Trophoblast cell (in vitro differentiated cells and primary cell): ENCODE data around the gene LAMA3.

Experiments used
- DNase-seq, 2 donors: peaks; one replicate each; pipeline ENCODE4 v3.0.0-alpha.2; 2016
- H2AFZ ChIP-seq: 2 replicates; pipeline ENCODE4 v1.6.1; 2013; ENCODE audit warnings: low read length, moderate library complexity, mild to moderate bottlenecking; ENCODE audit not compliant: insufficient read depth, poor library complexity
- H2AK5ac ChIP-seq: 2 replicates; pipeline ENCODE4 v1.6.1; 2013; ENCODE audit warnings: mild to moderate bottlenecking, low read length
- H2BK120ac ChIP-seq: 2 replicates; pipeline ENCODE4 v1.6.1; 2013; ENCODE audit warnings: low read length, mild to moderate bottlenecking, moderate library complexity; ENCODE audit not compliant: insufficient read depth, poor library complexity
- H2BK12ac ChIP-seq: 2 replicates; pipeline ENCODE4 v1.6.1; 2013; ENCODE audit warnings: mild to moderate bottlenecking, low read length, moderate library complexity
- H2BK5ac ChIP-seq: 2 replicates; pipeline ENCODE4 v1.6.1; 2013; ENCODE audit warnings: low read length, low read depth, moderate library complexity, mild to moderate bottlenecking; ENCODE audit not compliant: poor library complexity
- H3K14ac ChIP-seq: 2 replicates; pipeline ENCODE4 v1.6.1; 2013; ENCODE audit warnings: mild to moderate bottlenecking, low read length
- H3K18ac ChIP-seq: 2 replicates; pipeline ENCODE4 v1.6.1; 2013; ENCODE audit warnings: mild to moderate bottlenecking, low read length
- H3K23ac ChIP-seq: 2 replicates; pipeline ENCODE4 v1.6.1; 2013; ENCODE audit warnings: low read length
- H3K27ac ChIP-seq: 2 replicates; pipeline ENCODE4 v1.5.1; 2013; ENCODE audit warnings: low read depth, mild to moderate bottlenecking, inconsistent platforms, low read length, moderate library complexity
- H3K27me3 ChIP-seq: 2 replicates; pipeline ENCODE4 v1.6.1; 2013; ENCODE audit warnings: inconsistent platforms, mild to moderate bottlenecking, low read length, moderate library complexity; ENCODE audit not compliant: insufficient read depth
- H3K36me3 ChIP-seq, 2 experiments: 1 replicate in 1 of 2; 2 replicates in 1 of 2; pipeline ENCODE4 v1.6.1; 2013; ENCODE audit warnings: low read length in 2 of 2, mild to moderate bottlenecking in 2 of 2, moderate library complexity in 1 of 2; ENCODE audit not compliant: insufficient read depth in 2 of 2, control insufficient read depth in 1 of 2
- H3K4ac ChIP-seq: 2 replicates; pipeline ENCODE4 v1.6.1; 2013; ENCODE audit warnings: low read depth, mild to moderate bottlenecking, low read length, moderate library complexity
- H3K4me1 ChIP-seq, 2 experiments: 1 replicate in 1 of 2; 2 replicates in 1 of 2; pipeline ENCODE4 v1.6.1; 2013; ENCODE audit warnings: low read length in 2 of 2, mild to moderate bottlenecking in 2 of 2, moderate library complexity in 1 of 2; ENCODE audit not compliant: insufficient read depth in 2 of 2, control insufficient read depth in 1 of 2
- H3K4me2 ChIP-seq: 2 replicates; pipeline ENCODE4 v1.6.1; 2013; ENCODE audit warnings: inconsistent platforms, mild to moderate bottlenecking, low read length, moderate library complexity
- H3K4me3 ChIP-seq: 2 replicates; pipeline ENCODE4 v1.5.1; 2013; ENCODE audit warnings: mild to moderate bottlenecking, low read depth, low read length, inconsistent platforms
- H3K79me1 ChIP-seq: one replicate; pipeline ENCODE4 v1.6.1; 2013; ENCODE audit warnings: low read length
- H3K79me2 ChIP-seq: 2 replicates; pipeline ENCODE4 v1.6.1; 2013; ENCODE audit warnings: low read length, mild to moderate bottlenecking; ENCODE audit not compliant: control insufficient read depth, insufficient read depth, poor library complexity
- H3K9ac ChIP-seq: 2 replicates; pipeline ENCODE4 v1.6.1; 2013; ENCODE audit warnings: mild to moderate bottlenecking, low read length
- H3K9me3 ChIP-seq: 2 replicates; pipeline ENCODE4 v1.6.1; 2013; ENCODE audit warnings: low read depth, mild to moderate bottlenecking, control low read depth, inconsistent platforms, low read length; ENCODE audit not compliant: insufficient read depth
- H4K12ac ChIP-seq: 2 replicates; pipeline ENCODE4 v1.6.1; 2013; ENCODE audit warnings: low read depth, mild to moderate bottlenecking, low read length, moderate library complexity
- H4K8ac ChIP-seq: 2 replicates; pipeline ENCODE4 v1.6.1; 2013; ENCODE audit warnings: low read depth, mild to moderate bottlenecking, low read length, moderate library complexity
- H4K91ac ChIP-seq: one replicate; pipeline ENCODE4 v1.6.1; 2013; ENCODE audit warnings: low read depth, mild to moderate bottlenecking, low read length, moderate library complexity
- WGBS: extraction: QIAGEN DNeasy Blood & Tissue Kit; methylation state at CpG from one replicate; pipeline ENCODE4 v1.1.7; 2013; ENCODE audit warnings: missing lambda C conversion rate; ENCODE audit not compliant: insufficient read length, insufficient coverage; ENCODE audit errors: extremely low coverage; 5-methylcytosine and 5-hydroxymethylcytosine counted together

Gene LAMA3

GRCh38 chr18:23667114-23667513 is 22.1 kb upstream of the LAMA3 start:
- Histone ChIP-seq H3K9ac (no peak overlapping the region), H2BK12ac (no peak overlapping the region), H4K91ac (no peak overlapping the region), H3K79me2 (no peaks in the 10 kb centered on the region), H3K27me3 (peaks cover 13% of the 10 kb centered on the region), H3K4me2 (no peak overlapping the region), H3K79me1 (no peaks in the 10 kb centered on the region), H3K27ac (no peak overlapping the region), H3K9me3 (peaks cover 2% of the 10 kb centered on the region), H4K8ac (no peak overlapping the region), H2AK5ac (no peak overlapping the region), H3K4me3 (no peak overlapping the region), H3K4ac (no peak overlapping the region), H4K12ac (no peak overlapping the region), H2BK5ac (no peak overlapping the region), H3K18ac (no peak overlapping the region), H2AFZ (no peak overlapping the region), H3K14ac (no peak overlapping the region), H3K23ac (no peak overlapping the region), H3K4me1 (peaks cover 0 to 6% of the 10 kb centered on the region in 2 experiments), H2BK120ac (no peak overlapping the region), H3K36me3 (no peaks in the 10 kb centered on the region)
- no CpG with 5 or more reads among the region's 1 CpG for WGBS
- no peak for DNase-seq

DNA sequence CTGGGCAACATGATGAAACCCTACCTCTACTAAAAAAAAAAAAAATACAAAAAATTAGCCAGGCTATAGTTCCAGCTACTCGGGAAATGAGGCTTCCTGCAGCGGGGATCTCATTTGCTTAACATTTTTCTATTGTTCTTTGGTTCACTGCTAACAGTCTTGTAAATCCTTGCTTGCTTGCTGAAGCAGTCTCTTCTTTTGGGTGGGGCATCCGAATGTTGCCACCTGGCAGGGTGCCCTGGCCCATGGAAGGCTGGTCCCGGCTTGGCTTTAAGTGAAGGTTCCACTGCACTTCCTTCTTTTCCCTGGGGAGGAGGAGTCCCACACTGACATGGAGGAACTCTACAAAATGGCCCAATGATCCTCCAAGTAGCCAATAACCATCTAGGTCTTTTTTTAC is 20.5 kb upstream of the LAMA3 start:
- Histone ChIP-seq H2AFZ (no peak overlapping the region), H3K9ac (no peak overlapping the region), H4K91ac (no peak overlapping the region), H2BK5ac (no peak overlapping the region), H3K18ac (no peak overlapping the region), H3K23ac (no peak overlapping the region), H3K14ac (no peak overlapping the region), H3K4me2 (no peak overlapping the region), H3K79me2 (no peaks in the 10 kb centered on the region), H3K27ac (no peak overlapping the region), H2BK120ac (no peak overlapping the region), H3K4me1 (no peaks in the 10 kb centered on the region), H4K8ac (no peak overlapping the region), H3K9me3 (no peaks in the 10 kb centered on the region), H3K36me3 (no peaks in the 10 kb centered on the region), H3K4ac (no peak overlapping the region), H2BK12ac (no peak overlapping the region), H2AK5ac (no peak overlapping the region), H4K12ac (no peak overlapping the region), H3K4me3 (no peak overlapping the region), H3K79me1 (no peaks in the 10 kb centered on the region), H3K27me3 (no peaks in the 10 kb centered on the region)
- WGBS: no CpG with 5 or more reads among the region's 4 CpGs
- no peak for DNase-seq

DNA sequence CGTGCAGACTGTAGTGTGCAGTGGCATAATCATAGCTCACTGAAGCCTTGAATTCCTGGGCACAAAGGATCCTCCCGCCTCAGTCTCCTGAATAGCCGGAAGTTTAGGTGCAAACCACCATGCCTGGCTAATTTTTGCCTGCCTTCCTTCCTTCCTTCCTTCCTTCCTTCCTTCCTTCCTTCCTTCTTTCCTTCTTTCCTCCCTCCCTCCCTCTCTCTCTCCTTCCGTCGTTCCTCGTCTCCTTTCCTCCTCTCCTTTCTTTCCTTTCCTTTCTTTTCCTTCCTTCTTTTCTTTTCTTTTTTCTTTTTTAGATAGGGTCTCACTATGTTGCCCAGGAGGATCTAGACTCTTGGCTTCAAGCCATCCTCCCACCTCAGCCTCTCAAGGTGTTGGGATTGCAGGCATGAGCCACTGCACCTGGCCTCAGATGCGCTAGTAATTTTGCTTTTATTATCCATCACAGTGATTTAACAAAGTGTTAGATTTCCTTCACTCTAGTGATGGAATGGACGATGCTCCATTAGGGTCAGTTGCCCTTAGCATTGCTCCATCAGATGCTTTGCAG is 20.0 kb upstream of the LAMA3 start:
- H3K4me2 ChIP-seq: no peak overlapping the region
- H2AK5ac ChIP-seq: no peak overlapping the region
- no peaks in the 10 kb centered on the region for H3K79me1 ChIP-seq
- no peak overlapping the region for H2AFZ ChIP-seq
- no peaks in the 10 kb centered on the region for H3K9me3 ChIP-seq
- H2BK5ac ChIP-seq: no peak overlapping the region
- H4K12ac ChIP-seq: no peak overlapping the region
- no peak overlapping the region for H3K14ac ChIP-seq
- no peak overlapping the region for H3K23ac ChIP-seq
- no peak overlapping the region for H2BK12ac ChIP-seq
- DNase-seq: no peak
- H3K18ac ChIP-seq: no peak overlapping the region
- H3K4me1 ChIP-seq: no peaks in the 10 kb centered on the region
- H4K91ac ChIP-seq: no peak overlapping the region
- H3K79me2 ChIP-seq: no peaks in the 10 kb centered on the region
- no peak overlapping the region for H4K8ac ChIP-seq
- no peak overlapping the region for H3K9ac ChIP-seq
- H3K36me3 ChIP-seq: no peaks in the 10 kb centered on the region
- whole genome bisulfite sequencing: 97% methylated on average over 3 of the region's 8 CpGs
- H3K4ac ChIP-seq: no peak overlapping the region
- H3K4me3 ChIP-seq: no peak overlapping the region
- no peak overlapping the region for H2BK120ac ChIP-seq
- H3K27me3 ChIP-seq: no peaks in the 10 kb centered on the region
- no peak overlapping the region for H3K27ac ChIP-seq

DNA sequence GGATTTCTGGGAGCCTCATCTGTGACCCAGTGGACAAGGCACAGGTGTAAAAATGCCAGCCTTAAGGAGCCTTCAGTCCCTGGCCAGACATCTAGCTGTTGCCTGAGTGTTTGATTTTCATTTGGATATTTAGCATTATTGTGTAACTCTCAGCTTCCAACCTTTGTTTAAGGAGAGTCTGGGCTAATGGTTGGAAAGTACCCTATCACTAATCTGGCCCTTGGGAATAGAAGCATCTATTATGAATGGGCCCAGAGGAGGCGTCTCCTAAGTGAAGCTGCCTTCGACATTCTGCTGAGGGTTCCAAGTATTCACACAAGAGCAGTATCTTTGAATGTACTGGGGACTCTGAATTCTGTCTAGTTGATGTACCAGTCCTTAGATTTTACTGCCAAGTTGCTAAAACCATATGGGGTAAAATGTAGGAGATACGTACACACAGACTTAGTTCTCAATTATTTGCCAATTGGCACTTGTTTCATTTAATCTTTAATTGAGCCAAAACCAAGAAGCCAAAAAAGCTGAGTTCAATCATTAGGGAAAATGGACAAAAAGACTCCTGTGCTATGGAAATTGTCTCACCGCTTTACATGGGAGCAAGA is 19.3 kb upstream of the LAMA3 start:
- no peak overlapping the region for H4K12ac ChIP-seq
- H2BK5ac ChIP-seq: no peak overlapping the region
- H3K79me2 ChIP-seq: no peaks in the 10 kb centered on the region
- no peak overlapping the region for H2BK12ac ChIP-seq
- no peak overlapping the region for H4K8ac ChIP-seq
- H3K27me3 ChIP-seq: no peaks in the 10 kb centered on the region
- no peak overlapping the region for H3K9ac ChIP-seq
- H3K79me1 ChIP-seq: no peaks in the 10 kb centered on the region
- no peak overlapping the region for H3K4me3 ChIP-seq
- no peak overlapping the region for H2AK5ac ChIP-seq
- no peak overlapping the region for H3K23ac ChIP-seq
- no peak overlapping the region for H2BK120ac ChIP-seq
- no peak overlapping the region for H3K27ac ChIP-seq
- H3K4ac ChIP-seq: no peak overlapping the region
- H3K18ac ChIP-seq: no peak overlapping the region
- H3K4me2 ChIP-seq: no peak overlapping the region
- no CpG with 5 or more reads among the region's 4 CpGs for WGBS
- no peak overlapping the region for H4K91ac ChIP-seq
- H2AFZ ChIP-seq: no peak overlapping the region
- no peaks in the 10 kb centered on the region for H3K4me1 ChIP-seq
- DNase-seq: no peak
- H3K9me3 ChIP-seq: no peaks in the 10 kb centered on the region
- H3K36me3 ChIP-seq: no peaks in the 10 kb centered on the region
- H3K14ac ChIP-seq: no peak overlapping the region
